Kidney glomerular epithelial cell (primary cell): ENCODE data around the gene TMEM132D.

Experiments
- DNase-seq: peaks from one replicate; lab custom pipeline; 2025; lab: John Stamatoyannopoulos, UW

Gene TMEM132D

DNA sequence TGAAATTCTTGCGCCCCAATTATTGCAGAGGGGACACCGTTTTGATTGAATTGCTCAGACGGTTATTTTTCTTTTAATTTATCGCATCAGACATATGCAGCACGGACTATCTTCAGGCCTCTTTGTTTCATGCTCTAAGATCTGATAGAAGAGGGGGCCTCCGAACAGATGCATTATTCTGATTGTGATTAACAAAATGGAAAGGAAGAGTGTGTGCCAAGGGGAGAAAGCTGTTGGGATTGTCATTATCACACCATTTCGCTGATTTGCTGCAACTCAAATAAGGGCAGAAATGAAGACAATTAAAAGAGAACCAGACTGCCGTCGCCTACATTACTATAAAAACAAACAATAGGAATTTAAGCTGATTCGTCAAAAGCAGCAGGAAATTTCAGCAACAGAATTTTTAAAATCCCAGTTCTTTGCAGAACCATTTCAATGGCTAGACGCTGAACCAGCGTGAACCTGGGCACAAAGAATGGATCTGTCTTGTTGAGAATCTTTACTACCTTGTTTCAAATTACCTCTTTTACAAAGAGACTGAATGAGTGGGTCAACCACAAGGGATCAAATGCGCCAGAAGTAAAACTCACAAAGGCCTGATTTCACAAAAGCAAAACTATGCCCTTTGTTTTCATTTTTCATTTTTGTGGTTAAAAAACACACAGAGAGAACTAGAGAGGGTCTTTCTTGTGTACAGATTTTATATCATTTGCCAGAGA, 30.6 kb downstream of the TMEM132D start:
- no peak for DNase-seq

DNA sequence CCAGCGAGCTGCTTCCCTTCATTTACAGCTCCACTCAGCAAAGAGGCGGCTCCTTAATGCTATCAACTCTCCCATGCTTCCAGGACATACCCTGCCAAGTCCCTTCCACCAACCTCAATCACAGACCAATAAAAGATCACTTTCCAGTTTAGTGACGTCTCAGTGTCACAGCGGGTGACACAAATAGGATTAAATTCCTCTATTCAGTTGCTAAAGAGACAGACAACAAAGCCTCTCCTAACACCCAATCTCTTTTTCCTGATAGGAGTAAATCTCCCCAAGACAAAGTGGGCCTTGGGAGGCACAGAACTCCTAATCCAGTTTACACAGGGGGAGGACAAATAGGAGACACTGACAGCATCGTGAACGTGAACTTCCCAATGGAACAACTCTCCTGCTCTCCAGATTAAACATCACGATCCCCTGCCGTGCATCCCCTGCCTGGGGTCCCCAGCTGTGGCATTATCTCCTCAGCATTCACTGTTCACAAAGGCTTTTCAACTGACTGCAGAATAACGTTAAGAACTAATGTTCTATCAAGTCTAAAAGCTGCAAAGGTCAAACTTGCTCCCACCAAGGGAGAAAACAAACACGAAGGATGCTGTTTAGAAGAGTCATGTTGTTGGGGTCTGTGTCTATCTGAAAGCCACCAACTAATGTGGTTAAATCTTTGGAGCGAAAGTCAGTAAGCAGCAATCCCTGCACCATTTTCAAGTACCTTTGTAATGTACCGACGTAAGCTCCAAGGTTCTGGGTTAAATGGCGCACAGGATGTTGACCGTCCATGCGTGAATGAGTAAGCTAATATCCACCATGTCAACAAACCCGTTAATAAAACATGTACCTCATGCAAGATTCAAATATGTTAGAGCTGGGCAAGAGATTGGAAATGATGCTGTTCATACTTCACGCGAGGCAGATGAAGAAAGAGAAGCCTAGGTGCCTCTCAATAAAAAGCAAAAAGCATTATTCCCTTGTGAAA, 31.5 kb downstream of the TMEM132D start:
- DNase-seq, result no peak

DNA sequence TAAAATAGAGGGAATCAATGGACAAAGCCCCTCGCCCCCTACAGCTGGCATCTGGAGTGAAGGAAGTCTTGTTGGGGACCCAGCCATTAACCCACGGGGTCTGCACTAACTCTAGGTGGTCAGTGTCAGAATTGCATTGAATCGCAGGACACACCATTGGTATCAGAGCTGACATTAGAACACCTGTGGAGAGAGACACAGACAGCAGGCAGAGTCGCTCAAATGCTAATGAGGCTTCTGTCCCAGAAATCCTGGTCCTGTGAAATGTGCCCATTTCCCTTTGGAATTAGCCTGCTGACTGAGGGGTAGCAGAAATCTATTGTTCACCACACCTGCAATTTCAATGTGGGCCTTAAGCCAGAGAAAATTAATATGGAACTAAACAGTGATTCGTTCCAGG, 33.0 kb downstream of the TMEM132D start:
- DNase-seq, result no peak

DNA sequence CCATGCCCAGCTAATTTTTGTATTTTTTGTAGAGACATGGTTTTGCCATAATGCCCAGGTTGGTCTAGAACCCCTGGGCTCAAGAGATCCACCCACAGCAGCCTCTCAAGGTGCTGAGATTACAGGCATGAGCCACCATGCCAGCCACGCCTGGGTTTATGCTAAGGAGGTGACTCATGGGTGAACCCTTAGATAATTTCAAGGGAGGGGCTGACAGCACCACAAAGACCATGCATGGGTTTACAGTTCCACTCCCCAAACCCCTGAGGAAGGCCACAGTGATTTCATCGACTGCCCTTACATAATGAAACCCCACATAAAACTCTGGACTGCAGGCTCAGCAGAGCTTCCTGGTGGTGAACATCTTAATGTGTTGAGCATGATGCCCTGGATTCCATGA, 33.7 kb downstream of the TMEM132D start:
- no peak for DNase-seq

DNA sequence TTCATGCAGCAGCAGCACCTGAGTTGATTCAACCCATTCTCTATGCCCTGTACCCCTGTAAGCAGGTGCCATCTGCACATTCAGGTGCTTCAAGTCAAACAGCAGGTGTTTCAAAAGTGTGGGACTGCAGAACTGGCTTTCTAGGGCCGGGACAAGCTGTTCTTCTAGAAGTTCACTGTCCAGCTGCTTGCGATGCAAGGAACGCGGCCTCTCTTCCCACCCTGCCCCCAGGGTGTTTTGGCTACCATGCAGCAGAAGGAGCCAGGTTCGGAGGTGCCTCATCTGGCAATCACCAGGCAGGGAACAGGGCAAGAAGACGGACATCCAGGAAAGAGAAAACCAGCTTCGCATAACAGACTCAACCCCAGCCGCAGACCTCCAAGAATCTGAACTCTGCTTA, 35.2 kb downstream of the TMEM132D start:
- no peak for DNase-seq

DNA sequence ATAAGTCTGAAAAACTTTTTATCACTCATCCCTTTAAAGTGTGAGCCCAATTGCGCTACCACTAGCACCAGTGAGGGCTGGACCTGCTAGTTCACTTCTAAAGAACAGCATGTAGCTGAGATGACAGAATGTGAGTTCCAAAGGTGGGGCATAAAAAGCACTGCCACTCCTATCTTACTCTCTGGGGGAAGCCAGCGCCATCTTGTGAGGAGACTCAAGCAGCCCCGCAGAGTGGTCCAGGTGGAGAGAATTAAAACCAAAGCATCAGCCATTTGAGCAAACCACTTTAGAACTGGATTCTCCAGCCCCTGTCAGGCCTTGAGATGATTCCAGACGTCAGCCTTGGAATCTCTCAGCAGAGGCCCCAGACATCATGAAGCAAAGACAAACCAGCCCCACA, 39.9 kb downstream of the TMEM132D start:
- DNase-seq, result no peak

DNA sequence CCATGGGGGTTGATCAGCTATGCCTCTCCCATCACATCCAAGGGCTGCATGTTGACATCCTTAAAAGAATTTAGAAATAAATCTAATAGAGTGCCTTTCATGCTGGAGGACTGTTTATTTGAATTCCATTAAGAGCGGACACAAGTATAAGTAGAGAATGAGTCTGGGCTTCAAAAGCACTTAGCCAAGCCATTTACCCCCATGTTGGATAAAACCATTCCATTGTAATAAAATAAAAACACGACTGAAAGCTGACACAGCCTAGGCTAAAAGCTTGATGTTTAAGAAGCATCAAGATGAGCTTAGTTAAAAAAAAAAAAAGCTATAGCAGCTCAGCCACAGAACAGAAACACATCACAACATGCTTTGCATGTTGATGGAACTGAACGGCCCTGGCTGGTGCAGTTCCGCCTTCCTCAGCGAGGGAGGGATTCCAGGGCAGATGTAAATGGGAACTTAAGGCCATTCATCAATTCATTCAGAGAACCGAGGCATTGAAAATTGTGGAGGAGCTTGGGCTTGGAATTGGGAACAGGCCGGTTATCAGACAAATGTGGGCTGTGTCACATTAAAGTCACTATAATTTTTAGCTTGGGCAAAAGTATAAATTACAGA, 41.2 kb downstream of the TMEM132D start:
- no peak for DNase-seq

DNA sequence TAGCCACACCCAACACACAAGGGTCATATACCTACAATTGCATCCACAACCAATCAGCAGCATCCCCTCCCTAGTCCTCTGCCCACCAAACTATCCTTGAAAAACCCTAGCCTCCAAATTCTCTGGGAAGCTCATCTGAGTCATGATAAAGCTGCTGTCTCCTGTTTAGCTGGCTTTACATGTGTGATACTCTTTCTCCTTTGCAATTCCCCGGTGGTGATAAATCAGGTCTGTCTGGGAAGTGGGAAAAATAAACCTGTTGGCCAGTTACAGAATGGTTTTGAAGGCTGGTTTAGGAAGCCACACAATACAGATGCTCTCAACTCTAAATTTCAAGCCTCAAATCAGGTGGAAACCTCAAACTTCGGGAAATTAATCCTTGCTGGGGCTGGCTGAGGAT, 41.9 kb downstream of the TMEM132D start:
- no peak for DNase-seq

DNA sequence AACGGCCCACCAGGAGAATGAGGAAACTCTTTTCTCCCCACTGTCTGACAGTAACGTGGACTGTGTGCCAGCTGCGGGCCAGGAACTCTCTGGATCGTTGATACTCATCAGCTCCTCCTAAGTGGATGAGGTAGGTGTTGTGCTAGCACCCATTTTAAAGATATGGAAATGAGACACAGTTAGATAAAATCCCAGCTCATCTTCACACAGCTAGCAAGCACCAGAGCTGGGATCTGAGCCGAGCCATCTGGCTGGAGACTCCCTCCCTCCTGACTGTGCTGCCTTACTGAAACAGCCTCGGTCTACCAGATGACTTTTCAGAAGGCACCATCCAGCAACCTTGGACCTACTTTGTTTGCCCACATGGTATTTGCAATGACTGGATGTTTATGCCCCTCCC, 49.2 kb downstream of the TMEM132D start:
- no peak for DNase-seq

DNA sequence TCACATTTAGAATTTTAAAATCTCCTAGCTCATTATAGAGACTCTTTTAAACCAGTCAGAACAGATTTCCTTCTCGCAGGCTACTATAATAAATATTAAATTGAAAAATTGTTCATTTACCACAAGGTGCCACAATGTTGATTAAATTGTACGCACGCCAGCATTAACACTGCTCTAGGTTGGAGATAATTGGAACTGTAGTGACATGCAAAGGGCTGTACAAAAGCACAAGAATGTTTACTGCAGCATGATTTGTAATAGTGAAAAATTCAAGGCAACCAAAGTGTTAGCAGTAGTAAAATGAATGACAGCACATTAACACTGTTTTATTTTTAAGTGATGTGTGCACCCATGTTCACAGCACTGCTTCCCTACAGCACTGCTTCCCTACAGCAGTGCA, 52.5 kb downstream of the TMEM132D start:
- no peak for DNase-seq

DNA sequence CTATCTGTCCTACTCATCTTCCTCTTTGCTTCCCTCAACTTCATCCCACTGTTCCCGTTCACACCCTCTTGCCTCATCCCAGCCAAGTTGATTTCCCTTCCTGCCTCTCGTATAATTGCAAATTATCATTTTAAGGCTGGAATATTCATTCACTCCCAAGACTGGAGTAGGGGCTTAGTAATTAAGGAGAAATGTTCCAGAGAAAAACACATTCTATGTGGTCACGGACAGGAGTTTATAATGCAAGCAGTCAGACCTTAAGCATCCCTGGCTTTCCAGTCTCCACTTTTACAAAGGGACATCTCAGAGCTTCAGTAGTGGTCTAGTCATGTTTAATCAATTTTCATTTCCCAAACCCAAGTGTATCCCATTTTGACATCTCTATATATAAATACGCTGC, 54.9 kb downstream of the TMEM132D start:
- no peak for DNase-seq

DNA sequence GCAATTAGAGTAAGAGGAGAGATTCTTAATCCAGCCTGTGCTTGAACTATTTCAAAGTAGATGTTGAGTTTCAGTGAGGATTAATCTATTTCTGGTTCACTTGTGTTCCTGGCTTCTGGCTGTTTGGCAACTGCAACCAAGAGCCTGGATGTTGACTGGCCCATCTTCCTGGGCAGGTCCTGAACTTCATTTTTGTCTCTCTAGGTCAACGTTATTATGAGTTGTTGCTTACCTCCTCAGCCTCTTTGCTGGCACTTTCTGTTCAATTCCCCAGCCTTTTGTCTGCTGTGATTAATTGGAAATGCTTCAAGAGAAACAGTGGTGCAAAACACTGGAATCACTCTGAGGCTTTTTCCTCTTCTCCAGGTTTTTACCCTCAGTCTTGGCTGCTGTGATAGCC, 56.8 kb downstream of the TMEM132D start:
- DNase-seq, result no peak

DNA sequence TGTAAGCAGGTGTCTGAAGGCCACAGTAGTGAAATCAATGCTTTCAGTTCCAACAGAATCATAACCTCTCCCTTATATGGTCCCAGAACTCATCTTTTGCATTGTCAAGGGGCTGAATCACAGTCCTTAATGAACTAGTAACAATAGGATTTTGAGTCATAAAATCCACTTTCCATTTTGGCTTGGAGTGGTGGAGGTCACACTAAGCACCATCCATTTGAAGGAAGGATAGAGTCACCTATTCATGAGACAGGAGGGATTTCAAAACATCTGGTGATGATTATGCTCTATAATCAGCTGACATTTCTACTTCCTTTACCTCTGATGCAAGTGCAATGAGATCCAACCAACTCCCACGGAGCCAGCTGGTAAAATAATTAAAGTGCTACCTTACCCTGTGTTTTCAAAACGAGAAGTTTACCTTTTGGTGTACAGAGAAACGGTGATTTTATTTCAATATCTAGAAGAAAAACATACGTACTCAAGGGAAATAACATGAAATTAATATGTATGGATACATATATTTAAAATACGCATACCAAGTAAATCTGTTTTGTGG, 59.1 kb downstream of the TMEM132D start:
- DNase-seq, result peak; percentile 54

DNA sequence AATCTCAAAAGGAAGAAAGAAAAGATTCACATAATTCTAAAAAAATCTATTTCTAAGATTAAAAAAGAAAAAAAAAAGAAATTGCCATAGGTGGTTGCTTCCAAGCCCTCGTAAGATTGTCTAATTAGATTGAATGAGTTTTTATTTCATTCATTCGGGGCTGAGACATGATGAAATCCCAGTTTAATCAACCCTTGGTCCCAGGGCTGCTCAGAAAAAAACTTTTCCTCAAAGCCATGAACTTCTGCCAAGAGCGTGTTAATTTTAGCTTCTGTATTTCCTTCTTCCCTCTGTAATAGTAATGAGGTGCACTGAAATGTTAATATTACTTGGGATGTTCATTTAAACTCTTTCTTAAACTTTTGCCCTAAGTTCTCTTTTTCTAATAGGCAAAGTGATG, 62.6 kb downstream of the TMEM132D start:
- DNase-seq, result no peak

DNA sequence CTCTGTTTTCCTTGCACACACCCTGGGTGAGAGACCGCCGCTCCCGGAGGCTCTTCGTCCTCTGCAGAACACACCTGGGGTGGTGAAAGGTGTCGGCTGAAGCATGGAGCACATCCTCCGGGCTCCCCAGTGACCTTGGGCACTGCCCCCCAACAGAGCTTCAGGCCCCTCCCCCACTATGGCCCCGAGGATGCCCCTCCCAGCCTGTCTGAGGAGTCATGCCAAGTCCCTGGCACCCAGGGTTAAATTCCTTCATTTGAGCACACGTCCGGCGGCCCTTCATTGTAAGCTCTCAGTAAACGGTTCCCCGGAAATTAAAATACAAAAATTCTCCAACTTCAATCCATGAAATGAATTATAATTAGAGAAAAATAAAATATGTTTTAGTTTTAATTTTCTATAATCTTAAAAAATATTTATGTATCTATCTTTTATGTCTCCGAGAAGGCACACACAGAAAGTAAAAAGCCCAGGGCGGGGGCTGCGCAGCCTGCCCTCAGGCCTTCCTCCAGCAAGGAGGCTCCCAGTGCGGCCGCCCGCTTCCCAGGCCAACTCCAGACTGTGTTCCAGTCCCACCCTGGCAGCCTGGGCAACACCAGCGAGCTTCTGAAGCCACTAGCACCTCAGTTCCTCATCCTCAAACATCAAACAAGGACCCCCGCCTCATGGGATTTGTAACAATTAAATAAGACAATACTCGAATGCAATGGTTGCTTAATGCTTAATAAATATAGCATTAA, 63.5 kb downstream of the TMEM132D start:
- DNase-seq, result no peak

DNA sequence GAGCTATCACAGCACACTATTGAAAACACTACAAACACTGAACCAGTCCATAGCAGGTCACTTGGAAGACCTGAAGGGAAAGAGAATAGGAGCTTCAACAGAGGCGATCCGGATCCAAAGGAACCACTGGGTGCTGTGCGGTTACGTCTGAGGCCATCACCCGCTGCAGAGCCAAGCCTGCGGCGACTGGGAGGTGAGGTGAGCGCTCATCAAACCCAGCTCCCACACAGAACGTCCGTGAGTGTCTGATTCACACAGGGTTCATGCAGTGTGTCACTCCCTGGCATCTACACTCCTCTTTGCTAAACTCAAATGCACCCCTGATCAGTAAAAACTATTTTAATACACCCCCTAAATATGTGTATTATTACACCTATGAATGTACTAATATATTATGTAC, 64.1 kb downstream of the TMEM132D start:
- DNase-seq, result peak; percentile 40

DNA sequence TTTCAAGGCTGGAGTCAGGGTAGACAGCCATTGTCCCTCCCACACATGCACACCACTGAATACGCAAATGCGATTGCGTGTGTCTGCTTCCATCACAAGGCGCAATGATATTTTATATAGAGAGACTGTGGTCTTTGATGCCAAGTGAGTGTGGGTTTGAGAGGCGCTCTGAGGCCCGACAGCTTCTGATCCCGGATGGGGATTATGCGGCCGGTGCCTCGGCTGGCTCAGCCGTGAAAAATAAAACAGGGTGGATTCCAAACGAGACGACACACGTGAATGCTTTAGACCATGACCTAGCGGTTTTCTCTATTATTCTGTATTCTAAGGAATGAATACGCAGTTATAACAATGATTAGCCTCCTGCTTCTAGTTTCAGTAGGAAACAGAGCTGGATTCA, 72.5 kb downstream of the TMEM132D start:
- DNase-seq, result no peak

DNA sequence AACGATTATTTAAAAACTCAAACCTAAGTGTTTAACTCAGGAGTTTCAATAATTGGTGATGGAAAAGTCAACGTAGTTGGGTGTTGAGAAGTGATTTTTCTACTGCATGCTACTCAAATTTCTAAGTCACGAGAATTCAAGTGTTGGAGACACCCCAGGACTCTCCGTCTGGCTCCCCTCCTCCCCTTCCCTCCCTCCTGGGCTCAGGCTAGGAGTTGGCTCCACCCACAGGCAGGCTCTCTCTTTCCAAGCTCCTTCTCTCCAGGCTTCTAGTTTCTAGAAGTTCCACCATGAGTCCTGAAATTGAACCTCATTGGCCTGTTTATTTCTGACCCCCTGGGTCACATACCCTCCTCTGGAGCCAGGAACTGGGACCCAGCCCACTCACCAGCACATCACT, 73.0 kb downstream of the TMEM132D start:
- DNase-seq, result no peak

DNA sequence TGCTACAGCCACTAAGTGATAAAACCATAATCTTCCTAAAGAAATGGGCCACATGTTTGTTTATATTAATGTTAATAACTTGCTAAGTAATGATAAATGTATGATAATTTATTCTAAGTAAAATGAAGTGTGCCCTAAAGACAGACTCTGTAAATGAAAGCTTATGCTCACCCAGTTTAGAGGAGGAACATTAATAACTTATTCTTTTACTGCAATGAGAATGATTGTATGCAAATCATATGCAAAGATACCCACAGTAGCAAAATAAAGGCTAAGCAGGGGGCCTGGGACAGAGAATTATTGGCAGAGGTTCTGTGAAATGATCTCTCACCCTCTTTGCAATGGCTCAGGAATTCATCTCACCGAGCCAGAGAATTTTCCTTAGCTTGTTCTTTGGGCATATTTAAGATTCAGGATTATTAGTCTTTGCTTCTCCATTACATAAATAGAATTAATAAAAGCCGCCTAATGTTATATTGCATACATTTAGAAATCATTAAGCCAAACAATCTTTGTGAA, 75.9 kb downstream of the TMEM132D start:
- no peak for DNase-seq

DNA sequence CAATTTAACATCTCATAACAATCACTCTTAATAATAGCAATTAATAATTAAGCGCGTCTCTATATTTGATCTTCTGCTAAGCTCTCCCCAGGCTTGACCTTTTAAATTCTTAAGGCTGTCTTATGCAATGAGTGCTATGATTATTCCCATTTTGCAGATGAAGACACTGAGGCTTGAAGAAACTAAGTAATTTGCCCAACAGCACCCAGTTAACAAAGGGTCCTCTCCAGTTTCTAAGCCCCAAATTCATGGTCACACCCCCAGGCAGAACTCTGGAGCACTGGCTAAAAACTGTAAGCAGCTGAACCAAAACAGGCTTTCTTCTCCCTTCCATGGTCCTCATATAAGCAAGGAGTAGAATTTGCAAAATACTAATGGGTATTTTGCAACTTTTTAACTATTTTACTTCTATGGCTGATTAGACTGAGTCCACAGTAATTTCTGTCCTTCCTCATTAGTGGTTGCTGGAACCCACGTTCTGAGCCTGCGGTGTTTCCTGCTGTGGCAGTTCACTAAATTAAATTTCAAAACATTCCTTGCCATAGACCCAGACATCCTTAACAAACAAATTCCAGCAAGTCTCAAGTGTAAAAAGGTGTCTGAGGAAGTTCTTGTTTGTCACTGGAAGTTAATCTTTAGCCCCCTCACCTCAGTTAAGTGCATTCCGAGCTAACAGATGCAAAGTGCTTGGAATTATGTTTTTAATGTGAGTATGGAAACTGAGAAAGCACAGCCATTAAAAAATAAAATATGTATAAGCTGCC, 76.5 kb downstream of the TMEM132D start:
- DNase-seq, result no peak

DNA sequence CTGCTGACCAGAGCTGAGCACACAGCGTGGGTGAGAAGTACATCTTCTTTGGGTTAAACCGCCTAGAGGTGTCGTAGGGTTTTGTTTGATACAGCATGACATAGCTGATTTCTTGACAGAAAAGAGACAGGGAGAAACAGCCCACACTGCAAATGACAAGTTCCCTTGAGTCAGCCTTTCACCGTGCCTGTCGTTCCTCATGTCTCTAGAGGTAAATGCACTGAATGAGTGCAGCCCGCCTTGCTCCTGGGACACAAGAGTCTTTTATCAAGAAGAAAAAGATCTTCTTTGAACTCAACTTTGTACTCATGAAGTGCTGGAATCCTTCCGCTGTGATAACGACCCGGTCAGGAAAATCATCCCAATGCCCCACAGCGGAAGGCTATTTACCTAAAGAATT, 77.6 kb downstream of the TMEM132D start:
- DNase-seq, result no peak
